Fibroblast of skin of right quadriceps (primary cell): ENCODE measurements around the gene NAT8L.

Source experiments
- DNase-seq: peaks from one replicate; pipeline ENCODE4 v3.0.0-alpha.2; 2013

Gene NAT8L

DNA sequence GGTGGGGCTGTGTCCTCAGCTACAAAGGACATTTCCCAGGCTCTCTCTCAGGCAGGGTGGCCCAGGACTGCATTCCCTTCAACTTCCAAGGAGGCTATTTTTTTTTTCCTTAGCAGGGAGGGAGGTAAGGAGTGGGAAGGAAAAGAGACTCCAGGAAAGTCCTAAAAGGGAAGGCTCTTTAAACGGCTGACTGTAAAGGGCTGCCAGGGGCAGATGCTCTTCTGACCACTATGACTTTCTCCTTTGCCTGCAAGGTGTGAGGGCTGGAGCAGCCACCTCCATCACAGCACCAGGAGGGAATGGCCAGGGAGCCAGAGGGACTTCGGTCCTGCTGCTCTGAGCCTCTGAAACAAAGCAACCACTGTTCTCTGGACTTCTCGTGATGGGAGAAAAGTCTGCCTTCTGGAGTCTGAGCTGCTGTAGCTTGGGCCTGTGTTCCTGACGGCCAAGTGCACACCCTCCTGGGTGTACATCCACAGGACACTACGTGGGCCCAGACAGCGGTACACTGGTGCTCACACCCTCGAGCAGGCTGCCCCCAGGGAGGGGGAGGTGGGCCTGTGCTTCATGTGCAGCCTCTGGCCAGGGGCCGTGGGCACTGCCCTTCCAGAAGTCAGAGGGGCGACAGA, 17.9 kb downstream of the NAT8L start:
- DNase-seq = no peak

DNA sequence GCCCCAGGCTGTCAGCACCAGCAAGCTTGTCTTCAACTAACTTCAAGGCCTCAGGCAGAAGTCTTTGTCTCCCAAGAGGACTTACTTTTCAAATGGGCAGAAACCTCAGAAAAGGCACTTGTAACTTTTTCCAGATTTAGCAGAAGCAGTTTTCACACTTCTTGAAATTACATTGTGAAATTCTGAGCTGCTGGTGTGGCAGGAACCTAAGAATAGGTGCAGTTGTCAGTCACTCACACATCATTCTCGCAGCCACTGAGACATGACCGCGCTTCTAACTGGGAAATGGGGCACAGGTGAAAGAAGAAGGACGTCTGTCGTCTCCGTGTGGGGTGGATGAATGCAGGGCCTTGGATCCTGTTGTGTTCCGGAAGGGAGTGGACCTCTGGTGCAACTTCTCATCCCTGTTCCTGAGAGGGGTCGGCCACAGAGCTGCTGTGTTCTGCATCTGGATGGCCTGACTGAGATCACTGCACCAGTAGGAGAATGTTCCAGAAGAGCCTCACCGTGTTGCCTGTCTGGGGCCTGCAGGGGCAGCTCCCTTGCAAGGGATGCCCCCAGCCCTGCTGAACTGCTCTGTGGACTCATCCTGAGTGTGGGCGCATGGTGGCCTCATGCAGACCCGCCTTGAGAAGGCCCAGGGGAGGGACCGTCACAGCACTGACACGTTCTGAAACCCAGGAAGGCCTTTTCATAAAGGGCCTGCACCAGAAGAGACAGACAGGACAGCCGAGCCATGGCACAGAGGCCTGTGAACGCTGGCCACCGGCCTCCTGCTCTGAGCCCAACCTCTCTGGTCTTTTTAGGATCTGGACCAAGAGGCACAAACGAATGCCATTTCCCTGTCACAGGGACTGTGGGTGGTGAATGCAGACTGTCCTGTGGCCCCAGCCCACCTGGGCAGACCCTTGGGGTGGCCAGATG, 18.7 kb downstream of the NAT8L start:
- DNase-seq = no peak

DNA sequence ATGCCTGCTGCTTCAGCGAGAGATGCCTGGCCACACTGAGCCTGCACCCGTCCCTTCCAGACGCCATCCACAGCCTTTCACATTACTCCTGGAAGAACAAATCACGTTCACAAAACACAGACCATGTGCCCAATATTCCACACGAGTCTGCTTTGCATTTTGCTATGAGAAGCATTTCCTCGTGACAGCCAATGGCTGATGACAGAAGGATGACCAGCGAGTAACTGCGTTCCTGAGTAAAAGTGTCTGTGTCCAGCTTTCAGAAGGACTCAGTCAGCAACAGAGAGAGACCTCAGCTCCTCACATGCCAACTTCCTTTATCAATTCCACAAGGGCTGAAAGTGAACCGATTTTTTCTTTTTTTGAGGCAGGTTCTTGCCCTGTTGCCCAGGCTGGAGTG, 19.5 kb downstream of the NAT8L start:
- no peak for DNase-seq

DNA sequence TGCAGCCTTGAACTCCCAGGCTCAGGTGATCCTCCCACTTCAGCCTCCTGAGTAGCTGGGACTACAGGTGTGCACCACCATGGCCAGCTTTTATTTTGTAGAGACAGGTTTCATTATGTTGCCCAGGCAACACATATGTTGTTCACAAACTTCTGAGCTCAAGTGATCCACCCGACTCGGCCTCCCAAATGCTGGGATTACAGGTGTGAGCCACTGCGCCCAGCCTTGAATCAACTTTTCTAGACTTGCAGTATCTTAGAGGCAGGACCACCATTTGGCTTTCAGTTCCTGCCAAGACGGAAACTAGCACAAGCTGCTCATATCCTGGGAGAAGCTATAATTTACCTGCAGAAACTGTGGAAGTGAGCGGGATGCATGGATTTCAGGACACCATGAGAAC, 19.9 kb downstream of the NAT8L start:
- no peak for DNase-seq

DNA sequence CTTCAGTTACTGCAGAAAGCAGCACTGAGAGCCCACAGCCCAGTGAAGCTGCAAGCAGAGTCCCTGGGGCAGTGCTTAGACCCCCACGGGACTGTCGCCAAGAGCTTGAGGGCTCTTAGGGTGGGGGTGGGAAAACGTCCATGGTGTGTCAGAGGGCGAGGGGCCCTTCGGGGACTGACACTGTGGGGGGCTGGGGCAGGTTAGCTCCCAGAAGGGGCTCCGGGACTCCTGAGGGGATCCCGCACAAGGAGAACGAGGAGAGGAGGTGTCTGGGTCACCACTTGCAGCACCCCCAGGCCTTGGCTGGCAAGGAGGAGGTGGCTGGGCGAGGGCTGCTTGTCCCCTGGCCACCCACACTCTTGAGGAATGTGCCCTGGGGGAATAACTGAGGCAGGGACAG, 20.8 kb downstream of the NAT8L start:
- DNase-seq = no peak

DNA sequence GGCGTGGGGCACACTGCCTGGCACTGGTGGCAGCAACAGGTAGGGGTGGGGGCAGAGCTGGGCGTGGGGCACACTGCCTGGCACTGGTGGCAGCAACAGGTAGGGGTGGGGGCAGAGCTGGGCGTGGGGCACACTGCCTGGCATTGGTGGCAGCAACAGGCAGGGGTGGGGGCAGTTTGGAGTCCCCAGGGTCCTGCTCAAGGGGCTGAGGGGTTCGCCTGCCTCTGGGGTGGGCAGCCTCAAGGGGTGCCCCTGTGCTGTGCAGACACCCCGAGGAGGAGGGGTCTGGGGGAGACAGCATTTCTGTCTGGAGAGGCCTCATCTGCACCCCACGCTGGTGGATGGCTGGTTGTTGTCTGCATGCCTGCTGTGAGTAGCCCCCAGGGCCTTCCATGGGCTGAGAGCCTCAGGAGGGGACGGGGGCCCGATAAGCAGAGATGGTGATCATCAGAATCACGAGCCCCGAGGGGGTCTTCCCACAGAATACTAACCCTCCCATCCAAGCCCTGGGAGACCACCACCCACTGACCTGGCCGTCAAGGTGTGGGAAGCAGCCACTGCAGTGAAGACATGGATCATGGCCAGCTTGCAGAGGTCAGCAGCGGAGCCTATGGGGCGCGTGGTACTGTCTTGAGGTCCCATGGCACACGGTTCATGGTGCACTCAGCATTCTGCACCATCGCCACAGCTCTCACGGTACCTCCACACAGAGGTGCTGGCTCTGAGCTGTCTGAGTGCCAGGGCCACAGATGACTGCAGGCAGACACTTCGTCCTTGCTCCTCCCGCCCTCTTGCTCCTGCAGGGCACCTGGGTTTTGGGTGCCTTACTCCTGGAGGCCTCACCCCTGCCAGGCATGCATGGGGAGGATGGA, 21.5 kb downstream of the NAT8L start:
- DNase-seq = no peak

DNA sequence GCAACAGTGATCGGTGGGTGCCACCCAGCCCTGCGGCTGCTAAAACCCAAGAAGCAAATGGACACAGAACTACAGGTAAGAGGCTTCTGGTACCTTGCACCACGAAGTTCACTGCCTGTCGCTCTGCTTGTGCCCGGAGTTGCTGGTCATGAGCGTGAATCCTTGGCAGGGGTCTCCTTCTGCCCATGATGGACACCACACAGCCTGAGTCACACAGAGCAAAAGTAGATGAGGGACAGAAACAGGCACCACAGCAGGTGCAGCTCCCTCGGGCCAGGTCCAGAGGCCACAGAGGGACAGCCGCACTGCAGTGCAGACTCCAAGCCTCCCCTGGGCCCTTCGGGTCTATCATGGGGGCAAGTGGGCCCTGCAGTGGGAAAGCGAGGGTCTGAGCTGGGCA, 22.4 kb downstream of the NAT8L start:
- DNase-seq = no peak

DNA sequence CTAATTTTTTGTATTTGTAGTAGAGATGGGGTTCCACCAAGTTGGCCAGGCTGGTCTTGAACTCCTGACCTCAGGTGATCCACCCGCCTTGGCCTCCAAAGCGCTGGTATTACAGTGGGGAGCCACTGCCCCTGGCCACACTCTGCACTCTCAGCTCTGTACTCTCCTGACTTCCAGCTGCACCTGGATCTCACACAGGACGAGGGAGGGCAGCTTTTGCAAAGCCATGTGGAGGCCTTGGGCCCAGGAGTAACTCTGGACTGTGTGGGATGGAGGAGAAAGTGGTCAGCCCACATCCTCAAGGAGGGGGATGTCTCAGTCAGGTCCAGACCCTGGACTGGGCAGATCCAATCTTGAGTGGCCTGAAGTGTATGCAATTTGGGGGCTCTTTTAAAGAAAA, 23.0 kb downstream of the NAT8L start:
- DNase-seq = no peak

DNA sequence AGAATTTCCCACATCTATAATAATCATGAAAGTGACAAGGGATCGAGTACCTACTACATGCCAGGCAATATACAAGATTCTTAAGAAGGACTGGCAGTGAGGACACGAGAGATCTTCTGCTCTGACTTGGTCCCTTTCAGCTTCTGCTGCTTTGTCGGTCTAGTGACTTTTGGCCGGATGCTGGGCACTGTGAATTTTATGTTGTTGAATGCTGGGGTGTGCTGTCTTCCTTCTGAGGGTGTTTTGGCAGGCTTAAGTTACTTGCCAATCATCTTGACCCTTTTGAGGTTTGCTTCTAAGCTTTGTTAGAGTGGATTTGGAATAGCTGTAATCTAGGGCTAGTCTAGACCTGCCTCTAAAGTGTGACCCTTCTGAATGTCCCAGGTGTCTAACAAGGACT, 23.5 kb downstream of the NAT8L start:
- no peak for DNase-seq

DNA sequence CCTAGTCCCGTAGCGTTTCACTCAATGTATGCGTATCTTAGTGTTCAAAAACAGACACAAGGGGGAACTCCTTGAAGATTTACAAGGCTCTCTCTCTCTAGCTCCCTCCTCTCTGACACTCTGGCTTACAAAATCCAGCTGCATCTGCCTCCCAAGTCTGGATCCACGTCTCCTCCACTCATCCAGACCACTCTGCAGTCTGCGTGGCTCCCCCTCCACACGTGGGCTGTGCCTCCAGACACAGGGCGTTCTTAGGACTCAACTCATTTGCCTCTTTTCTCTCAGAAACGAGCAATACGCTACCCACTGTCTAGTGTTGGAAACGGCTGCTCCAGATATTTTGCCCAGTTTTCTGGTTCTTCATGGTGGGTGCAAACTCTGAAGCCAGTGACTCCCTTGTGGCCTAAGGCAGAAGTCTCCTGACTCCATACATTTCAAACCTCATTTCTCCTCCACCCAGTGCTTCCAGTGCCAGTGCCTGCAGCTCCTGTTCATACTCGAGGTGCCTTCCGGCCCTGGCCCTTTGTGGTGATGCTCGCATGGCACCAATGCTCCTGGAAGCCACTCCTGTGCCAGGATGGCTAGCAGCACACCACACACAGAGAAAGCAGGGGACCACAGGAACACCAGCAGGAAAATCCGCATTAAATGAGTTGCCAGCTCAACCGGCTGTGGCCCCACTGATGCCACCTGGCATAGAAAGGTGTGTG, 24.1 kb downstream of the NAT8L start:
- no peak for DNase-seq

DNA sequence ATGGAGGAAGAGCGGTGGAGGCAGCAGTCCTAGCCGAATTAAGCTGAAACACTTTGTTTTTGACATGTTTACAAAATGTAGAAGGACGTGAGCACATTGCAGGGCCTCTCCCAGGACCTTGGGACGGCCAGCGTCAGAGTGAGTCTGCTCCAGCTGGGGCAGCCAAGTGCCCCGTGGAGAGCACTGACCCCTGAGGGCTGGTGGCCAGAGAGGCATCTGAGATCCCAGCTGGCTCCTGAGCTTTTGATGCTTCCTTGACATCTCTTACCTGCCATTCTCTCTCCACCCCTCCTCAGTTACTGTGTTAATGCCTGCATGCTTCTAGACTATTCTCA, 24.7 kb downstream of the NAT8L start:
- DNase-seq = no peak

DNA sequence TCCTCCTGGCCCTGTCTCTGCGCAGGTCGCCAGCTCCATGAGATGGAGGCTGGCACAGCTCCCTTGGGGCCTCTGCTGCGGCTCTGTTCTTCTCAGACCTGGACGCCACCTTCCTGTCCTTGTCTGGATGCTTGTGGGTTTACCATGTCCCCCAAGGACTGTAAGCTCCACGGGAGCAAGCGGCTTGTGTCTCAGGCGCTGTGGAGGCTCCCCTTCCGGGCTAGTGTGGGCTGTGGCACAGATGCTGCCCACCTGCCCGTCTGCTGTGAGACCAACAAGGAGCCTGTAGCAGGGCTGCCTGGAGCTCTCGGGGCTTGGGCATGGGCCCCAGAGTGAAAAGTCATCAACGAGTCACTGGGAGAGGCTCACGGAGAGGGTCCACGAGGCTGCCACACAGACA, 25.2 kb downstream of the NAT8L start:
- DNase-seq = no peak

DNA sequence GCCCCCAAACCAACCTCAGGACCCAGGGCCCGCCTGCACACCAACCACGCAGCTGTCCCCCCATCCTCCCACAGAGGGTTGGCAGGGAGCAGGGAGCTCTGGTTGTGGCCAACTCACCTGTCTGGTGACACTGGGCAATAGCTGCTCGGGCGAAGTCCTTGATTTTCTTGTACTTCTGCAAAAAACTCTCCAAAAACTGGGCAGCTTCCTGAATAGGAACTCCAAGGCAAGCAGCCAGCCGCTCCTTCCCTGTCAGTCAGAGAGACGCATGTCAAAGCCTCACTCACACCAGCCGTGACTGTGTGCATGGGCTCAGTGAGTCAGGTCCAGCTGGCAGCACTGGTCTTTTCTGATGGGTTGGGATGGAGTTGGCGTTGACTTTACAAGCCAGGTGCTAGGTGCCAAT, 26.4 kb downstream of the NAT8L start:
- DNase-seq = no peak

DNA sequence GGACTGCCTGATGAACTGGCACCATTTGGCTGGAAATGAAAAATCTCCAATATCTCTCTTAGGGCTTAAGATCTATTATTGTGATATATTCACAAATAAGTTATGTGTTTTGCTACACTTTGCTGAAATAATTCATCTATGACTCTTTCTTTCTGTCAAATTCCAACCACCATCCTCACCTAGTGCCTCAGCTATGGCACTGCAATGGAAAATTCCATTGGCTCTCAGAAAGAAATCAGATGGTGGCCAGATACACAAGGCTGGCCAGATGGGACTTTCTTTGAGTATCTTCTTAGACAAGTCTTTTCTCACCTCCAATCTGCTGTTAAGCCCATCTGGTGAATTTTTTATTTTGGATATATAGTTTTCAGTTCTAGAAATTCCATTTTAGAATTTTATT, 28.0 kb downstream of the NAT8L start:
- DNase-seq = no peak

DNA sequence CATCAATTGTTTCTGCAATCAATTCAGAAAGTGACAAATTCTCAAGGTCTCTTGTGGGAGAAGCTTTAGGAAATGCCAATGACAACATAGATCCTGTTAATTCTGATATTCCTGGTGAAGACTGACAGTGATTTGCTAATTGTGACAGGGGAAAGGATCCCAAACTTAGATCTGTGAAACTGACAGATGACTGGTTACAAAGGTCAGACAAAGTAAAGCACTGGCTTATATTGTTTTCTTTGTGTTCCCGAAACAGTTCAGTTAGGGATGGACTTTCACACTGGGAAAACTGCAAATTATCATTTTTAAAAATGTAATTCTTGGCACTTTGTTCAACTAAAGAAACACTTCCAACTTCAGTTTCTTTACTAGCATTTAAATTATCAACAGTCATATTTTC, 30.1 kb downstream of the NAT8L start:
- DNase-seq = no peak

DNA sequence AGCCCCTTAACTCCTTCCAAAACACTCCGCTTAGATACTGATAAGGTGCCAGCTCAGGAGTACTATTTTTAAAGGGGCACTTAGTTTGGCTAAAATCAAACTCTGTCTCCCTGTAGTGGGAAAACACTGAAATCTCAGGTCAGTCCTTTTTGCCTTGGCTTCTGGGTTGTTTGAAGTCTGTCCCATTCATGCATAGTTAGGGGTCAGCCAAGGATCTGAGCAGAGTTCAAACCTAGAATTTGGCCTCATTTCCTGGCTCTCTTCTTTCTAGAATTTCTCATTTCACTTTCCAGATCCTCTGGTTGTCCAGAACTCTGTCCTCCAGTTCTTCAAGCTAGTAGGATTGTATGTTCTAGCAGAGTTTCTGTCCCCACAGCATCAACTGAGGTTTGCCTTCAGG, 31.5 kb downstream of the NAT8L start:
- DNase-seq = no peak

DNA sequence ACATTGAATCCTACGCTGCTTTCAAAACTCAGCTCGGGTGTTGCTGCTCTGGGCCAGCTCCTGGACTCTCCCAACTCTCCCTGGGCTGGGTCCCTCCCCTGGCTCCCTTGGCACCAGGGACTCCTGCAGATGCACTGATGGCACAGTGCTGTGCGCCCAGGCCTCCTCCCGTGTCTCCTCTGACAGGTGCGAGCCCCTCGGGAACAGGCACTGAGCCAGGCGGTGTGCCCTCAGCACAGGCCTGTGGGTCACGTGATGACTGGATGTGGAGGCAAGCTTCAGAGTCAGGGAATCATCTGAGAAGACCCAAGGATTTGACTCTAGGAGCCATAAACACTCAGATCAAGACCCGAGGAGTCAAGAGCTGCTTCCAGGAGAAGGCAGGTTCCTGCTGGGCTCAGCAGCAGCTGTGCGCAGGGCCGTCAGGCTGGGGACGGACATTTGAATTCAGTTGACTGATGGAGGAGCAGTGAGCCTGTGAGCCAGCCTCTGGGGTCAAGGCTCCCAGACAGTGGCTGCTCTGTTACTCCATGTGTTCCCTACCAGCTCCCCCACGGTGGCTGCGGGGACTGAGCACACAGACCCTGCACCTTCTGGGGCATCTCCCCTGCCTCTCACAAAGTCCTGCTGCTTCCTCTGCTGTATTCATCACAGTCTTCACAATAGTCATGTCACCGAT, 33.0 kb downstream of the NAT8L start:
- no peak for DNase-seq

DNA sequence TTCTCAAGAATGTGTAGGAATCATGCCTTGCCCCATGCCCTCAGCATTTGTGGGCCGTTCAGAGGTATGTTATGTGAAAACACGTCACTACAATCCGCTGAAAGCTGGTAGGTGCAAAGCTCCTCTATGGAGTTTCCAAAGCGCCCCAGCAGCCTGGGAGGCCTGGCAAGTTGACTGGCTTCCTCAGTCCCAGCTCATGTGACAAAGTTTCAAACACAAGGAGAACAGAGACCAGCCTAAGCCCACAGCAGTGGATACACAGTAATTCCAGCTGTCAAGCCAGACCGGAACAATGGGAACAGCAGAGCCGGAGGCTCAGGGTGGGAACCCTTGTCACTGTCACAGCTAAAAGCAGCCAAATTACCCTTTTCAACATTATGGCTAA, 33.5 kb downstream of the NAT8L start:
- DNase-seq = no peak

DNA sequence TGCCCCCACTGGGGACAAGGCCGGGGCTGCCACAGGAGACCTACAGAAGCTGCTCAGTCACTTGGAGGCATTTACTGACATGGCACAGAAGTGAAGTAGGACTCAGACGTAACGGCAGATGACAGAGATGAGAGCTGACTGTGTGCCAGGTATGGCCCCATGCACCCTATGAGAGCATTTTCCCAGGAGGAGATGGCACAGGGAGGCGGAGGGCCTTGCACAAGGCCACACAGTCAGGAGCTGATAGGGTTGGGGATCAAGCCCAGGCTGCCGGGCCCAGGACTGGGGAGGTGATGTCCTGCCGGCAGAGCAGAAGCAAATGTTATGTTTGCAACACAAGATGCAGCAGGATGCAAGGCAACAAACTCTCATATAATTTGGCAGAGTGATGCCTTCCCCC, 34.1 kb downstream of the NAT8L start:
- no peak for DNase-seq

DNA sequence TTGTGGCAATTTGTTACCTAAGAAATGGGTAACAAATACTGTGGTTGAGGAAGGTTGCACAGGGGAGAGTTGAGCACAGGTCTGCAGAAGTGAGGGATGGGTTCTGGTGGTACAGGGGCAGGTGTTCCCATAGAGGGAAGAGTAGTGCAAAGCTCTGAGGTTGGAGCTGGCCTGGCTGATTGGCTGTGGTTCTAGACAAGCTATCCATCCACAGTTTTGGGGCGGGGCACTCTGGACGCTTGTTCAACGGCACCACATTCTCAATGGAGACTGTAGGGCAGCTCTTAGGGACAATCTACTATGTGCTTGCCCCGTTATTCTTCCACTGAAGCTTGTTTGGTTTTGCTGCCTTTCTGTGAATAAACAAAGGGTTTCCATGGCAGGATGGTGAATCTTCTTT, 35.4 kb downstream of the NAT8L start:
- DNase-seq = no peak

DNA sequence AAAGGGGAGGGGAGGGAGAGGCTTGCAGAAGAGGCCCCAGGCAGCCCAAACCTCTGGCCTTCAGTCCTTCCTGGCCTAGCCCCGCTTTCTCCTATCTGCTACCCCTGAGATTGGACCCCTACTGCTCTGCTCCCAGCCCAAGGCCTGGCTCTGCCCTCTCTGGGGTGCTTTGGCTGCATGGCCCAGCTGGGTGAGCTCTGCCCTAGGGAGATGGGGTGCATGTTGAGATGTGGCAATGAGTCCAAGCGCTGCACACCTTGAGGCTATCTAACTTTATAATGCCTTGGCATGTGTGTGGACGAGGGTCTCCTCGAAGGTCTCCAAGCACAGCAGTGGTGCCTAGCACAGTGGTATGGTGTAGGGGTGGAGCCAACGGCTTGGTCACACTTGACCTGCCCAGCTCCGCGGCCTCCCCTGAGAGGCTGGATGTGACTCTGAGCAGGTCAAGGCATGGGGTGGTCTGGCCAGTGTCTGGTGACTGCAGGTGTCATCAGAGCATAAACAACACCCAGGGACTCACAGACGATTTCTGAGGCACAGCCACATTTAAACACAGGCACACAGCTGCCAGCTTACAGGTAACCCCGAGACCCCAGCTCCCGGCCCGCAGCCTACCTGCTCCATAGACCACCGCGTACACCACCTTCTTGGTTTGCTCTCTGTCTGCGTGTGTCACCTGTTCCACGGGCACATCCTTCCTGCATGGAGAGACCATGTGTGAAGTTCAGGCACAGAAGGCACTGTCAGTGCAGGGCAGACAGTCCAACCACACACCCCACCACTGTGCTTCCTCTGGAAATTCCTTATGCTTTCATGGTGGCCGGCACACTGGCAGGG, 36.3 kb downstream of the NAT8L start:
- DNase-seq = no peak
